Activated CD4-positive, alpha-beta T cell treated with anti-CD3 and anti-CD28 coated beads for 1 hour (primary cell): ENCODE results near the gene EIF2A.
"Not testable (repeated sequence)": the region's sequence is repeated elsewhere in the genome, so short reads cannot be mapped to it uniquely, and the experiment has no call there.

ENCODE experiments used
- DNase-seq: peaks from one replicate; pipeline ENCODE4 v3.0.0-alpha.2; 2020

EIF2A gene

DNA sequence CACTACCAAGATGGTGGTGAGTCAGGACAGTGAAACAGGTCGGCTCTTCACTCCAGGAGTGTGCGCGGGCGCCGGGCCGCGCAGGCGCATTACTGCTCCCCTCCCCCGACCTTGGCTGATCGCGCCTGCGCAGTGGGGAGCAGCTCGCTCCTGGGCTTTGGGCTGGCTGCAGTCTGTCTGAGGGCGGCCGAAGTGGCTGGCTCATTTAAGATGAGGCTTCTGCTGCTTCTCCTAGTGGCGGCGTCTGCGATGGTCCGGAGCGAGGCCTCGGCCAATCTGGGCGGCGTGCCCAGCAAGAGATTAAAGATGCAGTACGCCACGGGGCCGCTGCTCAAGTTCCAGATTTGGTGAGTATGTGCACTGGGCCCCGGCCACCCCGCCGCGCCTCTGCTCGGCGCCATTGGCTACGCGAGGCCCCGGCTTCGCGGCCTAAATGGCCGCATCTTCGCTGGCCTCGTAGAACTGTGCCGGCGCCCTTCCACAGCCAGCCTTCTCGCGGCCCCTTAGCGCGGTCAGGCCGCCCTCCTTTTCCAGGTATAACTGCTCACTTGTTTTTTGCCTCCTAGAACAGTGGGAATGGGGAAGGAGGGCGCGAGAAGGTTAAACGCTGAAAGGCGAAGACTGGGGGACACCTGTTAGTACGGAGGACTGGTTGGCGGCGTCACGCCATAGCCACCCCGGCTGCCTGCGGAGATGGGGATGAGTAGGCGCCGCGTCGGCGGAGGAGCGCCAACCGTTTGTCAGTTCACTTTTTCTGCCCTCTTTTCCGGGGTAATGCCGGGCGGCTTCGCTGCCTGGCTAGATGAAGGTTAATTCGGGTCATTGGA is 56.8 kb downstream of the EIF2A start, which contains the start of gene SELENOT:
TSS of gene SELENOT (plus strand) at position 169 of the 827 bp plus-strand sequence. CDS start at position 211, 42 bp downstream.
- DNase-seq, result peak; percentile 92

DNA sequence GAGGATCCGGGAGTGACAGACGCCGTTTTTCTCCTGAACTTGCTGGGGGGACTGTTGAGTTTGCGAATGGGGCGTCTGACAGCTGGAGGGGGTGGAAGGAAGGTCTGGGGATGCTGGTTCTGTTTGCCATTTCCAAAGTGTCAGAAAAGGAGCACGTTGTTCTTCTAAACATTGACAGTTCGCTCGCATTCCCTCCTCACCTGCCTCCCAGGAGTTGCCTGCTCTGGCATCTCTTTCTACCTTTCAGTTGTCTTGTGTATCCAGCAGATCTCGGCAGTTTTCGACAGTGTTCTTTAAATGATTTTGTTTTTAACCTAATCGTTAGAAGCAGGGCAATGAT is 57.4 kb downstream of the EIF2A start:
- no peak for DNase-seq

DNA sequence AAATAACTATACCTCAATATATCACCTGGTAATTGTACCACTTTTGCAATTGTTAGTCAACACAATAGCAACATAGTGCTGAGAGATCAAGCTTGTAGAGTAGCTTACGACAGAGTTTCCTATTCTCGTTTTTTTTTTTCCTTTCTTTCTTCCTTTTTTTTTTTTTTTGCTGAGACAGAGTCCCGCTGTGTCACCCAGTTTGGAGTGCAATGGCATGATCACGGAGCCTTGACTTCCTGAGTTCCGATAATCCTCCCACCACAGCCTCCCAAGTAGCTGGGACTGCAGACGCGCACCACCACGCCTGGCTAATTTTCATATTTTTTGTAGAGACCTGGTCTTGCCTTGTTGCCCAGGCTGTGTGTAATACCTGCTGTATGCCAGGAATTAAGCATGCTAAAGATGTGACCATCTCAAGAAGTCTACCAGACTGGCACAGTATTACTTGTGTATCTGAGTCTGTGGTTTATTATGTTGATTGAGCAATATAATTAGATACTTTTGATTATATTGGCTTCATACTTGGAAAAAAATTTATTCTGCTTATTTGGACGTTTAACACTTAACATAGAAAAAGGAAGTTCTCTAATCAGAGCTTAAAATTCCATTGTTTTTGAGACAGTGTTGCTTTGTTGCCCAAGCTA is 59.5 kb downstream of the EIF2A start:
- no peak for DNase-seq

DNA sequence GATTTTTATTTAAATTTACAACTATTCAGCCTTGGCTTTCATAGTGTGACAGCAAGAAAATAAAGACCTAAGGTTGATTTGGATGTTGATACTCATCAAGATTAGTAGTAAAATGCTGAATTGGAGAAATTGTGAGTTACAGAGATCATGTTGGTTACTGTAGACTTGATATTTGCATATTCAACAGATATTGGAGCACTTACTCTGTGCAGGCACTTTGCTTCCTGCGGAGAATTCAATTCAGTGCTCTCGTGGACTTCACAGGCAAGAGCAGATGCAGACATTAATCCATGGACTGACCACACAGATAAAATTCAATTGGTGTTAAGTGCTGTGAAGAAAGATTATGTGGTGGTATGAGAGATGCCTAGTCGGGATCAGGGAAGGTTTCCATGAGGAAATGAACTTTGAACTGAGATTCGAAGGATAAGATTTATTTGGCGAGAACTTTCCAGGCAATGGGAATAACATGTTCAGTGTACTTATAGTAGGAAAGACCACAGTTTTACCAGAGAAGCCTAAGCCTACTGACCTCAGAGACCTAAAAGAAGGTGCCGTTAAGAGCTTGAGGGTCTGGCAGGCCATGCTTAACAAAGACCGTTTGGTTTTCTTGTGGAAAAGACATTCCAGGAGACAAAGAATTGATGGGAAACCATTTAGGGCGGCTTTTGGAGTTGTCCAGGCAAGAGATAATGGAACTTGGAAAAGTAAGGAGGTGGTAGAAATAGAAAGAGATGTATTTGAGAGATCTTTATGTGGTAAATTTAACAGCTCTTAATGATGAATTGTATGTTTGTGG is 60.9 kb downstream of the EIF2A start:
- DNase-seq, result no peak

DNA sequence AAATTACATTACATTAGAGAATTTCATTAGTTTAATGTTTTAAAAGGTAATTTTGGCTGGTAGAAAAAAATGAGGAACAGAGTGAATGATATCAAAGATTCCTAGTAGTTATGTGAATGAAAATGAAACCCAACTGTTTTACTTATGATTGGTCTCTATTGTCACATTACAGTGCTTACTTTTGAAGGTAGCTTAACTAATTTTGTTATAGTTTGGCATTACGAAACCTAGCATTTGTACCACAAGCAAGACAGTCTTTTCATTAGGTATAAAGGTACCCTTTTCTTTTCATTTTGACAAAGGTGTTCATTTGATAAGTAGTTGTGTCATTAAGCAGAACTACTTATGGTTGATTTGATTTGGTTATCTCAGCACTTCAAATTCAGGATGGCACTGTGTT is 63.4 kb downstream of the EIF2A start:
- DNase-seq, result no peak

DNA sequence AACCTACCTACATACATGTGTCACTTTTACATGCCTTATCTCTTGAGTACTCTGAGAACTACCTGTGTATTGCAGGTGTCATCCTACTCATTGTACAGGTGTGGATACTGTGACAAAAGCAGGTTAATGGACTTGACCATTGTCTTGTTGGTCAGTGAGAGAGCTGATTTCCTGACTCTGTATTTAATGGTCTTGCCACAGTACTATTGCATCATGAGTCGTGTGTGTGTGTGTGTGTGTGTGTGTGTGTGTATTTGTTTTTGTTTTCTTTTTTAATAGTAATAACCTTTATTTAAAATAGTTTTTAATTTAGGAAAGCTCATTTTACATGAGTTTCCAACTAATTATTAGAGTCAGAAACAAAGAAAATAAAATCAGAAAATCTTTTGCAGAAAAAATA is 64.2 kb downstream of the EIF2A start:
- DNase-seq, result no peak

DNA sequence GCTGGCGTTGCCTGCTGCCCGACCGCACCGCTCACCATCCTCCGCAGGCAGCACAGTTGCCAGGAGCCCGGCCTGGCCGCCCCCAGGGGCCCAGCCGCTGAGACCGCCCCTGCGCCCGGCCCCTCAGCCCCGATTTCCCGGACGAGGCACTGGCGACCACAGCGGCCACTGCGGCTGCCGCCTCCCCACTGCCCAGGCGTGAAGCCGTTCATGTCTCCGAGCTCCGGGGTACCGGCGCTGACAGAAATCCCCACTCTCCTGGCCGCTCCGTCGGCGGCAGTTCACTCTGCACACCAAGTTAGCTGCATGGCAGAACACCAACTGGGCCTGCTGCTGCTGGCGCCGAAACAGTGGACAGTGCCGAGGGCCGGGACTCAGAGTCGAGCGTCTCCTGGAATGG is 65.1 kb downstream of the EIF2A start:
- DNase-seq, result no peak

DNA sequence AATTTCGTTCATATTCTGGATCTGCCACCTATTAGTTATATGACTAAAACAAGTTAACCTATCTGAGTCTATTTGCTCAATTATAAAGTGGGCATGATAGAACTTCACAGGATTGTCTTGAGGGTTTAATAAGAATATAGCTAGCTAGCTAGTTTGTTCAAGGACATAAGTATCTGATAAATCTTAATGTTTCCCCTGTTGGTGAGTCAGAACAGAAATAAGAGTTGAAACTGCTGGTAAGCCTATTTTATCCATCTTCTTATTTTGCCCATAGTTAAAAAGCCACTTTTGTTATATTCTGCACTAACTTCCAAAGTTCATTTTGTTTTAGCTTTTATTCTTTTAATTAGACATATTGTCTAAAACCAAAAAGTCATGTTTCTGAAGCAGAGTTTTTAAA is 65.9 kb downstream of the EIF2A start:
- no peak for DNase-seq

DNA sequence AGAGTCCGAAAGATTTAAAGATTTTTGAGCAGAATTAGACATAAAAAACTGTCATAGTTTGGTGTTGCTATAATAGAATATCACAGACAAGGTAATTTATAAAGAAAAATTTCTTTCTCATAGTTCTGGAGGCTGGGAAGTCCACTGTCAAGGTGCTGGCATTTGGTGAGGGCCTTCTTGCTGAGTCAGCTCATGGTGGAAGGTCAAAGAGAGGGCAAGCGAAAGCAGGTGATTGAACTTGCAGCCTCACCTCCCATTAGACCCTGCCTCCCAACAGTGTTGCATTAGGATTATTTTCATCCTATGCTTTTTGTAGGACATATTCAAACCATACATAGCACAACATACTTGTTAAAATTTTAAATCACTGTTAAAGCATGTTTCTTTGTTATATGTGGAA is 66.4 kb downstream of the EIF2A start:
- DNase-seq, result no peak

DNA sequence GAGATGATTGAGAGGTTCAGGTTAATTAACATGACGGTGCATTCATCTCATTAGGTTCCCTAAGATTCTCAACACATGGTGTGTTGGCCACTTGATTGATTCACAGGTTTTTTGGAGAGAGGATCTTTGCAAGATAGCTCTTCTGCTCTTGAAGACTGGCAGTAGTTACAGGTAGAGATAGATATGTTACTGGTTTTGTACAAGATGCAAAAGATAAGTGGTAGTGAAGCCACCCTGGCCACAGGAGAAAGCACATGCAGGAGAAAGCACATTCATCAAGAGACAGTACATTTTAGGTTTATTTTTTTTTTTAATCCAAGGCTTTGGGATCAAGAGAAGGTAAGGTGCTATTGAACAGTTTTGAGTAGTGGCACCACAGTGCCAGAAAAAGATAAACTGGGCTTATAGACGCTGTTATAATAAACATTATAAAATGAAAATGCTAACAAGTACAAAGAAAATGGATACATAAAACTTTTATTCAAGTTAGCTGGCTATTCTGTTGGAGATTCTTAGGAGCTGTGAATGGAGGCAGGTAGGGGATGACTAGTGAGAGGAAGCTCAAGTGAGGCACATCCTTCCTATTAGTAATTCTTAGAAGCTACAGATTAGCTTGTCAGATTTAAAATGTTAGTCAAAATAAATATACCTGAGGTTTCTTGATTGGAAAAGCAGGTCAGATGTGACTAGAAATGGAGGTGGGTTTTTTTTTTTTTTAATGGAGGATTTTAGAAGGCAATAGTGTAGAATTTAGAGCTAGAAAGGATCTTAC is 67.3 kb downstream of the EIF2A start:
- DNase-seq, result no peak

DNA sequence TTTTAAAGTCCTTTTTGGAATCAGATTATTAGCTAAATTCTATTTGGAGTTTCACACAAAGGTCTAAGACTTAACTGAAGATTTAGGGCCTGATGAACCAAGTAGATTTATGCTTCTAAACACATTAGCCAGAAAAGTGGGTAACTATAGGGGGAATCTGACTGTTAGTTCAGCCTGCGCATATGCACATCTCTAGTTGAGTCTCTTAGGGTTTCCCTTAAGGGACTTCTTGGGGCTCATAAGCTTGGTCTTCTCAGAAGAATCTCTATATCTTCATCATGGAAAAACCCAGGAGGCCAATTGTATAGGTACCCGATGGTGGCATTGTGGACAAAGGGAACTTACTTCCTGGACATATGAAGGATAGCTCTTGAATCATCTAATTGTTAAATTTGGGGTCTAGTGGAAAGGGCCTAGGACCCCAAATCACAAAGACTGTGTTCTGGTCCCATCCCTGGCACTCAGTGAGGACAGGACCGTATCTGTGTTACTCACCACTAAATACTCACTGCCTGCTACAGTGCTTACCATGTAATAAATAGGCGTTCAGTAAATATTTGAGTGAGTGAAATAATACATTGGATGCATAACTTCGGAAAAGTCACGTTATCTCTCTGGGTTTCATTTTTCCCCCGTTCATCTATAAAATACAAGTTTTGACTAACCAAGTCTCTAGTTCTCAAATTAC is 73.6 kb downstream of the EIF2A start:
- DNase-seq, result no peak

DNA sequence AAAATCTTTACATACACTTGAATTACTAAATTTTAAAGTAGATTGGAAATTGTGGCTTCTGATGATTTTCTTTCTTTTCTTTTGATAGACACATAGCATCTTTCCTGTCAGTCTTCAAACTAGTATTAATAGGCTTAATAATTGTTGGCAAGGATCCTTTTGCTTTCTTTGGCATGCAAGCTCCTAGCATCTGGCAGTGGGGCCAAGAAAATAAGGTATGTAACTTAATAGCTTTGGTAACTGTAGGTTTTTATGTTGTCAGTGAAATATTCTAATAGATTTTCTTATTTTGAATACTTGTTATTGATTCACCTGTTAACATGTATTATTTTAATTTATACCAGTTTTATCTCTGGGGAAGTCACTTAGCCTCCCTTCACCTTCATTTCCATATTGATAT is 76.4 kb downstream of the EIF2A start:
- not testable (repeated sequence) for DNase-seq

DNA sequence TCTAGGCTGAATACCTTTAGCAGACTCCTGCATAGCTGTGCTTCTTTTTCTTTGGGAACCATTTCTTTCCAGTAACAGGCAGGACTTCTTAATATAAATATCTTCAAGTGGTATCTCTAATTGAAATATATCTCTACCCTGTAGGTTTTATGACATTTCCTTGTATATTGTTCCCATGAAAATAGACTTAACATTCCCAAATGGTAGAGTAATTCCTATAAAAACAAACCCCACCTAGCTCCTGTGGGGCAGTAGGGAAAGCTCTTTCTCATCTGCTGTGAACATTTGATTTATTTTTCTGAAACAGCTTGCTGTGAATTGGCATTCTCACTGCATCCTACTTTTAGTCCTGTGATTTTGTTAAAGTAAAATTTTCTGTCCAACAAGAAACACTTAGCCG is 77.4 kb downstream of the EIF2A start:
- no peak for DNase-seq

DNA sequence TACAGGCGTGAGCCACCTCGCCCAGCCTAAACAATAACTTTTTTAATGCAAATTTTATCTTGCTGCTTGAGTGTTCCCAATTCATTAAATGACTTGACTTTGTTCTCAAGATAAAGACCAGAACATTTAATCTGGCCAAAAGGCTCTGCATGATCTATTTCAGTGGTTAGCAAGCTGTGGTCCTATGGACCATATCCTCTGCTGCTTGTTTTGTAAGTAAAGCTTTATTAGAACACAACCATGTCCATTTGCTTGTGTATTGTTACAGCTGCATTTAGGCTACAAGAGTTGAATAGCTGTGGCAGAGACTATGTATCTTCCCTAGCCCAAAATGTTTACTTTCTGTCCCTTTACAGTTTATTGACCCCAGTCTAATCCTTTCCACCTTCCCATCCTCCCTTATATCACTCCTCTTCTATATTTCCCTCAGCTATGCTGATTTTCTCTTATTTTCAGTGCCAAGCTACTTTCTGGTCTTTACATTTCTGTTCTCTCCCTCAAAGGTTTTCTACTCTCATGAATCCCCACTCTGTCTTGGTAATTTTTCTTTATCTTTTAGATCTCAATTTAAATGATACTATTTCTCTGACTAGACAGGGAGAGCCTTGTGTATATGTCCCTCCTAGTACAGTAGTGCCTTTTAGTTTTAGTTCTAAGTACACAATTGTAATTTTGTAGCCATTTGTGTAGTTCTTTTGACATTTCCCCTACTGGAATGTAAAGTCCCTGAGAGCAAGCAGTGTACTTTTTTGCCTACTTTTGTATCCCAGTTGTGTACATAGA is 79.8 kb downstream of the EIF2A start:
- DNase-seq, result no peak

DNA sequence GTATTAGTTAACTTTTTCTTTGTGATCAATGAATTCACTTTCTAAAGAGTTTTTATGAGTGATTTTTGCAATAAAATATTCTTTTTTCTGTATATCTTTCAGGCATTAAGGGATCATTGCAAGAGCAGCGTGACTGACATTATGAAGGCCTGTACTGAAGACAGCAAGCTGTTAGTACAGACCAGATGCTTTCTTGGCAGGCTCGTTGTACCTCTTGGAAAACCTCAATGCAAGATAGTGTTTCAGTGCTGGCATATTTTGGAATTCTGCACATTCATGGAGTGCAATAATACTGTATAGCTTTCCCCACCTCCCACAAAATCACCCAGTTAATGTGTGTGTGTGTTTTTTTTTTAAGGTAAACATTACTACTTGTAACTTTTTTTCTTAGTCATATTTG is 81.0 kb downstream of the EIF2A start:
- no peak for DNase-seq

DNA sequence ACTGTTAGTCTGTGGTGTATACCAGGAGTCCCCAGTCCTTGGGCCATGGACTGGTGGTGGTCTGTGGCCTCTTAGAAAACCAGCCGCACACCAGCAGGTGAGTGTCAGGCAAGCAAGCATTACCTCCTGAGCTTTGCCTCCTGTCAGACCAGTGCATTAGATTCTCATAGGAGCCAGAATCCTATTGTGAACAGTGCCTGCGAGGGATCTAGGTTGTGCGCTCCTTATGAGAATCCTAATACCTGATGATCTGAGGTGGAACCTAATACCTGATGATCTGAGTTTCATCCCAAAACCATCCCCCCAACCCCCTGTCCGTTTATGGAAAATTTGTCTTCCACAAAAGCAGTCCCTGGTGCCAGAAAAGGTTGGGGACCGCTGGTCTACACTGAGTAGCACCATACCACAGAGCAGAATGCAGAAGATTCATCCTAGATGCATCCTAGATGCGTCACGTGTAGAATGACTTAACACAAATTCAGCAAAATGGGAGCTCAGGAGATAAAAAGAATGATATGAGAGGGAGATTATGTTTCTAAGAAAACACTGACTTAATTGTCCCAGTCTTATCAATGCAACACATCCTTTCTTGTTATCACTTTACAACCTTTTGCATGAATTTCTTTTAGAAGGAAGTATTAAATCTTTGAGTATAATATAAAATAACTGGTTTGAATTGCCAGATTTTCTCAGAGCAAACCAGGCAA is 85.1 kb downstream of the EIF2A start:
- DNase-seq, result no peak

DNA sequence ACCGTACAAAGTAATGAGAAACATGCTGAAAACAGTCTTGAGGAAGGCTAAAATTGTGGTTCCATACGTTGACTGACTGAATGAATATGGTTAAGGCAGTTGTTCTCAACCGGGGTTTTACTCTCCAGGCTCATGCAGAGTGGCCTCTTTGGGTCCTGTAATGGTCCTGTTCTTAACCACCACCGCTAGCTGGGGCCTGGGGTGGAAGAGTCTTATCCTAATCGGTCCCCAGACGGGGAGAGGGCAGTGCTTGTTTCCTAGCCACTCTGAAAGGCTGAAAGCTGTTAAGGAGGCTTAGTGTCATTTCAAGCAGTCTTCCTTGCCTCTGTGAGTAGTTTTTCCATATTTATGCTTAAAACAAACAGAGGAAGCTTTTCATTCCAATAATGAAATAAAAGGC is 88.5 kb downstream of the EIF2A start:
- no peak for DNase-seq

DNA sequence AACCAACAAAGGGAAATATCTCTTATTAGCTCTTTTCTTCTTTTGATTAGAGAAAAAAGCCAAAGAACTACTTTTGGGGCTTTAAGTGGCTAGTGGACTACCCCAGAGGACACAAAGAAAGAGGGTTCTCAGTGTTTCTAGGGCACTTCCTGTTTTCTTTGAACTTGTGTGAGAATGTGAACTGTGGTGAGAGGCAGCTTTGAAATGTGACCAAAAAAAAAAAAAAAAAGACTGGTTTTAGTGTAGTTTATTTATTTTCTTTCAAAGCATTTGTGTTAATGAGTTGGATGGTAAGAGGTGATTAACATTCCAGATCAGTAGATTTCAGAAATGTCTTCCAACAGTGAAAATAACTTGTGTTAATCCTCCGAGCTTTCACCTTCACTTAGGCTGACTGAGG is 88.9 kb downstream of the EIF2A start:
- no peak for DNase-seq
